Inferior parietal cortex (tissue), 1 donor: ENCODE results near the gene NGB.

Experiments used
- DNase-seq: peaks from one replicate; pipeline ENCODE4 v3.0.0-alpha.2; 2016; ENCODE audit errors: extremely low spot score

Gene NGB

DNA sequence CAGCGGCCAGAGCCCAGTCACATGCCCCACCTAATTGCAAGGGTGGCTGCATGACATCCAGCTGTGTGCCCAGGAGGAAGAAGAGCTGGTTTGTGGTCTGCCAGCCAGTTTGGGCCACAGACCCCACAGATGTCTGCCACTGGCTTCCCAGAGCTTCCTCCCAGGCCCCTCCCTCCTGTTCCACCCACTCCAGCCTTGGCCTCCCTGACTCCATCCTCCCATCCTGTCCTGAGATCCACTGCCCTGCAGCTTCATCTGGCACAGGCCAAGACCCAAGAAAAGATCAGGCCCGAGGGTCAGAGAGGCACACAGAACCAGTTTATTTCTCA lies 5.9 kb downstream of the NGB start:
- no peak for DNase-seq

DNA sequence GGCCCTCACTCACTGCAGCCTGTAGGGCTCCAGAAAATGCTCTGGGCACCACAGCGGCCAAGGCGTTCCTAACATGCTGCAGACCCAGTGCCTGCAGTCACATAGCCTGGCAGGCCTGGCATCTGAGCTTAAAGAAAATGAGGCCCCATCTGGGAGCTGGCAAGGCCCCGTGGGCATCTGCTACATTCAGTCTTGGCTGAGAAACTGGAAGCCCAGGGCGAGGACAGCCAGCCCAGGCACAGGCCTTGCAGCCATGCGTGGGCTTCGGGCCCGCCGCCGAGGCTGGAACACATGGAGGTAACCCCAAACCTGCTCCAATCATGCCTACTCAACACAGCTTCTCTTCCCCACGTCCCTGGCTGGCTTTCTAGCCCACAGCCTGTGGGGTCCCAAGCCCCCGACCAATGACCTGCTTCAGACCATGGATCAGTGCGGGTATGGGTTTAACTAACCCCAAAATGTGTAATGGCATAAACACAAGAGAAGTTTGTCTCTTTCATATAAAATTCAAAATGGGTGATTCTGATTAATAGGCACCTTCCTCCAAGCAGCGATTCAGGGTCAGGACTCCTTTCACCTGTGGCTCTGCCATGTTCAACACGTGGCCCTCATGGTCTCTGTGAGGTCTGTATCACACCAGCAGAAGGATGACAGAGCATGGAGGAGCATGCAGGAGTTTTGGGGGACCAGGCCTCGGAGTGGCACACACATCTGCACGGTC lies 6.4 kb downstream of the NGB start:
- DNase-seq, result no peak

DNA sequence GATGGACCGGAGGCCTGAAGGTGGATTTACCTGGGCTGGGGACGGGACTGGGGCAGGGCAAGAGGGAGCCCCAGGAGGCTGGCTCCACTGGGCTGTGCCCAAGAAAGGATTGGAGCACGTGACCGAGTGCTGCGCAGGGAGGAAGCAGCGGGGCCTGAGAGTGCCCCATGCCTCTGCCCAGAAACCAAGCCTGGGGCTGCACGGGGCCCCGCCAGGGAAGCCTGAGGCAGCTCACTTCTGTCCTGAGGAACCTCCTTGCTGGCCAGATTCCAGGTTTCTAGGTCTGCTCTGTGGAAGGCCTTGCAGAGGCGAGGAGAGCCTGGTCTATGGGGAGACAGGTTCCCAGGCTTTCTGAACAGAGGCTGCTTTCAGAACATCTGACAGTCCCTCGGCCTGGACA lies 10.4 kb downstream of the NGB start:
- no peak for DNase-seq

DNA sequence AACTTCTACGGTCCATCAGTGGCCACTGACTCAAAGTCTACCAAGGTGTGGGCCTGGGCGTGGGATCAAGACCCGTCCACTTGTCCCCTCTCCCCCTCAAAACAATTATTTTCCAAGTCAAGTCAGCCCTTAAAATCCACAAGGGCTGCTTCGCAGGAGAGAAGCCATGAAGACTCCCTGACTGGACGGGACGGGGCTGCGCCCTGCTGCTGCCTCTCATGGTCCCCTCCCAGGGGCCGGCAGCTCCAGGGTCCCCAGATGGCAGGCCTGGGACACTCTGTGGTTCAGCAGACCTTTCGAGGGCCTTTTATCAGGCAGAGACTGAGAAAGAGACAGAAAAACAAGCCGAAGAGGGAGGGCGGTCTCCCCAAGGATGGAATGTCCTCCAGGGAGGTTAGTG lies 10.8 kb downstream of the NGB start:
- DNase-seq, result no peak

DNA sequence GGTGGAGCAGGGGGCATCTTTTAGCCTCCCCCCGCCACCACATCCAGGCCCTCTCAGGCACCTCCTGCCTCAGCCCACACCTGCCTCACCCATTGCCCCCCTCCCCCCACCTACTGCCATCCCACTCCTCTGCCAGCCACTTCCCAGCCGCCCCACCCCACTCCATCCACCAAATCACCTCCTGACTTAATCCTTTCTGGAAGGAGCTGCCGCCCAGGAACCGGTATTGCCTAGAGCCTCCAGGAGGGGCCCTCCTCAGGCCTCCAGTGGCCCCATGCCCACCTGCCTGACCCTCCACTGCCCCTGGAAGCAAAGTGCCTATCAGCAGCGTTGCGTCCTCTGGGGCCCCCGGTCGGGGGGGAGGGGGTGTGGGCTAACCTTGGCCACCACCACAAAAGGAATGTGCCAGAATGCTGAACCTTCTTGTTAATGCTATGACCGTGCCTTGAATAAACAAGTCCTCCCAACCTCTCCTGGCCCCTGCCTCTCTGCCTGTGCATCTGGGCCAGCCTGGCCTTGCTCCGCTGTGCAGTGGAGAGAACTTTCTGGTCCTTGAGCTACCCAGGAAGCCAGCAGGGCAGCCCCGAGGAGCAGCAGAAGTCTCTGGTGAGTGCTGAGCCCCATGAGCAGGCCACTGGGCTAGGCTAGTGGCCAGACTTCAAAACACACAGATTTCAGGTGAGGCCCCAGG lies 11.8 kb downstream of the NGB start:
- no peak for DNase-seq

DNA sequence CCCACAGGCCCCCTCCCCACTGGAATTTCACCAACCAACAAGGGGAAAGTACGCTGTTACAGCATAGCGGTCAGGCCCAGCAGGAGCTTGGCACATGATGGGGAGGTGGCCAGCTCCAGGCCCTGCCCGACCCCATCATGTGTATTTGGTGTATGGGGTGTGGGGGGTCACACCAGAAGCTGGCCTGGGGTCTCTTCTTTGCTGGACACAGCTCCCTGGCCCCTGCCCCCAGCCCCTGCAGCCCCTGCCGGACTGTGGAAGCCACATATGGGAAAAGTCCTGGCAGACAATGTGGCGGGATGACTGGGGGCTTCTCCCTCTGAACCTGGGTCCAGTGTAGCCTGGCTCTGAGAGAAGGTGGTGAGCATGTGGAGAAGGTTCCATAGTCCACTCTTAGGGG lies 12.4 kb downstream of the NGB start:
- DNase-seq, result no peak

DNA sequence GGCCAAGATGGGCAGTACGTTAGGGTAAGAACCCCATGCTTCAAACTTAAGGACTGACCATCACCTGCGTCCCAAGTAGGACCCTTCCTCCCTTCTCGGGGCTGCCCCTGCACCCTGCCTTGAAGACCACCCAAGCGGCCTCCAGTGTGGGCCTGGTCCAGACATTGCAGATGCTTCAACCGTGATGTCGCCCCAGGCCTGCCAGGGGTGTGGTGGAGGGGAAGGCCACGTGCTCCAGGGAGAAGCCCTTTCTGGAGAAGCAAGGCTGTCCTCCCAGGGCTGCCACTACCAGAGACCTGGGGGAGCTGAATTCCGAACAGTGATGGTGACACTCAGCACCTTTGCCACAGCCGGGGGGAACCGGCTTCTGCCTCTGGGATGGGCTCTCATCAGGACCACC lies 13.3 kb downstream of the NGB start:
- DNase-seq, result no peak

DNA sequence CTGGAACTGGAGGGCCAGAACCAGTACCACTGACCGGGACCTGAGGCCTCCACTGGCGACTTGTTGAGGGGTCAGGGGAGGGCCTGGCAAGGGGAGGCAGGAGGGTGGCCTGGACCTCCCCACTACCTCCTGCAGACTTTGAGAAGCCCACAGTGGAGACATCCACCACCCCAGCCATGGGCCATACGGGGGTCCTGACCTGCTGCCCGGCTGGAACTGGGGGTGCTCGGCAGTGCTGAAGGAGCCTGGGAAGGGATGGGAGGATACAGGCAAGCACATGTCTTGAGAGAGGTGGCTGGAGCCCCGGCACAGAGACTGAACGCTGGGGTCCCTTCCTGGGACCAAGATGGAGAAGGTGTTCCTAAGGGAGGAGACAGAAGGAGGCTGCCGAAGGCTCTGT lies 14.3 kb downstream of the NGB start:
- no peak for DNase-seq

DNA sequence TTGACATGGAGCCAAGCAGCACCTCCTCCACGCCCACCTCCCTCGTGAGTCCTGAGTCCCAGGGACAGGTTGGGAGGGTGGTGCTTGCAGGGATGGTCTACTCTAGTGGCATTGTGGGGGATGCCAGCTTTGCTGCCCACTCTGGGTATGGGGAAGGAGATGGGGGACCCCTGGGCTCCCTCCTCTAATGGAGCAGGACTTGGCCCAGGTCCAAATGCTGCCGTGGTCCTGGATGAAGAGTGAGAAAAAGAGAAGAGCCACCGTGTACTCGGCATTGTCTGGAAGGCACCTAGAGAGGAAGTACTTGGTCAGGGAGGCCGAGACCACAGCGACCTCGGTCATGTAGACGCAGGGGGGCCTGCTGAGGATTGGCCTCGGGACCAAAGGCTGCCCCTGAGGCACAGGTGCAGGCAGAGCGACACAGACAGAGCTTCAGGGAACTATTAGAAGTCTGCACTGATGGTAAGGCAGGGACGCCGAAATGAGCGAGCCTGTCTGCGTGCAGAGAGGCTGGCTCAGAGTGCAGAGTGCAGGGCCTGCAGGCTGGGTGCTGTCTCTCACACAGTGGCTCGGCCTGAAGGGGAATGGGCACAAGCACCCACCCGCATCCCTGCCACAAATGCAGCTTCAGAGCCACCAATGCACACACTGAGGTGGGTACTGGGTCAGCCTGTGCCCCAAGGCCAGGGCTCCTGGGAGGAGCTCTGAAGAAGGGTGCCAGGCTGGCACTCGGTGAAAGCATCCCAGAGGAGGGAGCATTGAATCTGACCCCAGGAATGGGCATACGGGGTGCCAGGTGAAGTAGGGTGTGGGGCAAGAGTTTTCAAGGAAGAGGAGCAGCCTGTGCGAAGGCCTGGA lies 17.4 kb downstream of the NGB start:
- no peak for DNase-seq

DNA sequence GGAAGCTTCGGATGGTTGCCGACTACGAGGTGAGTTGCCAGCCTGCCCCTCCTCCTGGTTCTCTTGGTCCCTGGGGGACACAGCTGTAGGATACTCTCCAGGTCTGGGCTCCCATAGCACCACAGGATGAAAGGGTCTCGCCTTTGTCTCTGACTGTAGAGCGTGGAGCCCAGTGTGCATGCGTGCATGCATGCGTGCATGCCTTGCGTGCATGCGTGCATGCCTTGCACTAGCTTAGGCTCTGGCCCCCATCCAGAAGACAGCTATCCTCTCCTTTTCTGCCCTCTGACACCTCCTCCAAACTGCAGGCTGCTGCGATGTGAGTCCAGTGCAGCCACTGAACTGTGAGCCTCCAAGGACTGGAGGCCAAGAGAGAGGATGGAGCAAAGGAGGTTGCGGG lies 19.1 kb downstream of the NGB start:
- DNase-seq, result no peak

DNA sequence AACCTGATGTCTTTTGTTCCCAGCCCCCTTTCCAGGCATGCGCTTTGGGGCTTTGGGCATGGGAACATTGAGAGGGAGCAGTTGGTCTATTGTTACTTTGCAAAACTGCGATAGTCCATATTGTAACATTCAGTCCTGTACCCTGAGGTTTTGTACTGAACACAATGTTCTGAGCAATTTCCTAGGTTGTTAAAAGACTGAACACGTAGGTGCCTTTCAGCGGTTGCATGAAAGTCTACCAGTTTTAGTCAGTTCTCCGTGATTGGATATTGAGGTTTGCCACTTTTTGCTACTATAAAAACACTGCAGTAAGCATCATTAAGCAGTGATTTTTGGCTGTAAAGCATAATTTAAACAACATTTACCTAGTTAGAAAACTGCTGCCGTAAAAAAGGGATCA lies 20.1 kb downstream of the NGB start:
- DNase-seq, result no peak

DNA sequence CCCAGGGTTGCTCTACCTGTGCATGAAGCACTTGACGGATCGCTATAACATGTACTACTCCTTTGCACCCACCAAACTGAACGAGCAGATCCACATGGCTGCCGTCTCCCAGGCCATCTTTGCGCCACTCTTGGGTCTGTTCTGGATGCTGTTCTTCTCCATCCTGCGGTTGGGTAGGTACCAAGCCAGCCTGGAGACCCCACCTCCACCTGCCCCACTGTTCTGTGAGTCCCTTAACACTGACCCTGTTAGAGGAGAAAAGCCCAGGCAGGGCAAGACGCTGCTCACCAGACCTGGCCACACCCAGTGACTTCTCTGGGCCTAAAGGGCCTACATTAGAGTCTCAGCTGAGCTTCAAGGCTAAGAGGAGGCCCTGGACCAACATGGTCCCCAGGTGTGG lies 21.7 kb downstream of the NGB start:
- no peak for DNase-seq

DNA sequence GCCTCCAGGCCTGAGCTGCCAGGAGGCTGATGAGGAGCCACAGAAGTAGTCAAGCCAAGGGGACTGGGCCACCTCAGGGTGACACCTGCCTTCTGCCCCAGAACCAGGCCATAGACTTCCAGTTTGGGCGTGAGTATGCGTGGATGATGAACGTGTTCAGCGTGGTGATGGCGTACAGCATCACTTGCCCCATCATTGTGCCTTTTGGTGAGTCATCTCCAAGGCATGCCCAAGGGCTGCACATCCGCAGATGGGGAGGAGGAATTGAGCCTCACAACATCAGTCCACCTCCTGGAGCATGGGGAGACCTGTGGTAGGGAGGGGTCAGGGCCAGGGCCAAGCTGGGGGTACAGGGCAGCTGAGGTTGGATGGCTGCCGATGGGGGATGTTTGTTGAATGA lies 22.3 kb downstream of the NGB start:
- DNase-seq, result no peak

DNA sequence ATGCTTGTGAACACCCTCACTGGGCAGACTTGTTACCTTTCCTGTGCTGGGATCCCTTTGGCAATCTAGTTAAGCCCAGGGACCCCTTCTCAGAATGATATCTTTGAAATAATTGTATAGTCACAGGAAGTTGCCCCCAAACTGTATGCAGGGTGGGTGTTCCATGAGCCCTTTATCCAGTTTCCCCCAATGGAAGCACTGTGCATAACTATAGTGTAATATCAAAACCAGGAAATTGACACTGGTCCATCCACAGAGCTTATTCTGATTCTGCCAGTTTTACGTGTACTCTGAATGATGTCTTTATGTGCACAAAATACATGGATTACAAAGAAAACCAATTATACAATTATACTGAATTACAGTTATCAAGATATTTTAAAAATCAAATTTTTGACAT lies 24.2 kb downstream of the NGB start:
- no peak for DNase-seq

DNA sequence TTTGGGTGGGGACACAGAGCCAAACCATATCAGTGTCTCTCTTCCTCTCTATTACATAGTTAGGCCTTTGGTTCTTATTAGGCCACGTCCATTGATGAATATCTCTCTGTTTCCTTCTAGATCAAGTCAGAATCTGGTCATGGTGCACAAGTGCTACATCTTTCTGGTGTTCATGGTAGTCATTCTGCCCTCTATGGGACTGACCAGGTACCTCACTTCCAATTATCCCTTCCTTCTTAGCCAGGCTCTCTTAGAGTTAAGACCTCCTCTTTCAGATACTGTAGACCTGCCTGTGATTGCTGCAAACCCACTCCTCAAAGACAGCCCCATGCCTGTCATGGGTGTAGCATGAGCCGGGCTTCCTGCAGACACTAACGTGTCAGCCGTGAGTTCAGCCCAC lies 25.2 kb downstream of the NGB start:
- no peak for DNase-seq

DNA sequence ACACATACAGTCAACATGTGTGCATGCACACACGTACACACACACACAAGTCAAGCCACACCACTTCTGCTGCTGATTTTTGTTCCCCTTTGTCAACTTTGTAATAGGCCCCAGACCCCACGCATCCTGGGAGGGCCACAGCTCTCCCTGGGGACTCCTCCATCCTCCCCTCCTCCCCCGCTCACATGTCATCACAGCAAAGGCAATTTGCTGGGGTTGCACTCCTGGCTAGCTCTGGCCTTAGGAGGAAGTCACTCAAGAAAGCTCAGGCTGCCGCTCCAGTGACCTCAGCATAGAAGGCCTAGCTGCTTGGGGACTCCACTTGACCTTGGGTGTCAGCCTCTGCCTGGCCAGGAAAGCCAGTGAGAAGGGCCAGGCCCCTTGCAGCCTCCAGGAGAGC lies 27.2 kb downstream of the NGB start:
- DNase-seq, result no peak

DNA sequence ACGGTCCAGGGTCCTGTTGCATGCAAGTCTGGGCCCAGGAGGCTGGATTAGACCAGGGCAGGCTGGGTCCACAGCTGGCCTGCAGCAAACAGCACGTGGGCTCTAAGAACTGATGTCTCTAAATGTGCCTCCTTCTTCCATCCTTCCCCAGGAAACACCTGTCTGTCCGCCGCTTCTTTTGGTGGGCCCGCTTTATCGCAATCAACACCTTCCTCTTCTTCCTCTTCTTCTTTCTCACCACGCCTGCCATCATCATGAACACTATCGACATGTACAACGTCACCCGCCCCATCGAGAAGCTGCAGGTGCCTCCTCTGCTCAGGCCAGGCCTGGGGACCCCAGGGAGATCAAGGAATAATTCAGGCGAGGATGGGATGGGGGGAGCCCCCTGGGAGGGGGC lies 28.3 kb downstream of the NGB start:
- DNase-seq, result no peak

DNA sequence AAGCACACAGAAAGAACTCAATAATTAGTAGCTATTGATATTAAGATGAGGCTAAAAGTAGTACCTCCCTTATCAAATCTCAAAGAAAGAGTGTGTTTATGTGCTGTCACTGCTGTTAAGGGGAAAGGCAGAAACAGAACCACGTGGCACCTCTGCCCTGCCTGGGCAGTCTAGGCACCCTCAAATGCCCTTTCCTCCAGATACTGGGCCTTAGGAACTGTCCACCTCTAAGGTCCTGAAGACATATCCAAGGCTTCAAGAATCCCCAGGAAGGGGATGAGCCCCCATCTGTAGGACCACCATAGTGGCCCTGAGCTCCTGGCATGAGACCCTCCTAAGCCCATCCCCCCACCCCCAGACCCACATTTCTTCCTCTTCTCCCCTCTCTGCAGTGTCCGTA lies 29.1 kb downstream of the NGB start:
- no peak for DNase-seq

DNA sequence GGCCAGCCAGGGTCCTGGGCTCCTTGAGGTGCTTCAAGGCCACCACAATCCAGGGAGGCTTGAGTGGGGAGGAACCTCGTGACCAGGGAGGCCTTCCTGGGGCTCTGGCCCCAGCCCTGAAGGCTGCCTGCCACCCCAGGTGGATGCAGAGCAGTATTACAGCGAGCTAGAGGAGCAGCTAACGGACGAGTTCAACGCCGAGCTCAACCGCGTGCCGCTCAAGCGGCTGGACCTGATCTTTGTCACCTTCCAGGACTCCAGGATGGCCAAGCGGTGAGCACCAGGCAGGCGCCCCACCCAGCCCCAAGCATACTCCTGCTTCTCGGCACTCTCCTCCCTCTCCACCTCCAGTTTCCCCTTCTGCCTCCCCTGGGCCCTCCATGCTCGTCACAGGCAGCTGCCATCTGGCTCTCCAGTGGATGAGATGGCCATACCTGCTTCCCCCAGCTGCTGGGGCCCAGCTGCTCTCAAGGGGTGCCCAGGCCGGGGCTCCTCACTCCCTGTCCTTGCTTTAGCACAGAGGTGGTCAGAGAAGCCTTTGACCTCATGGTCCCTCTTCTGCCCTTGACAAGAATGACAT lies 30.6 kb downstream of the NGB start:
- DNase-seq, result no peak

DNA sequence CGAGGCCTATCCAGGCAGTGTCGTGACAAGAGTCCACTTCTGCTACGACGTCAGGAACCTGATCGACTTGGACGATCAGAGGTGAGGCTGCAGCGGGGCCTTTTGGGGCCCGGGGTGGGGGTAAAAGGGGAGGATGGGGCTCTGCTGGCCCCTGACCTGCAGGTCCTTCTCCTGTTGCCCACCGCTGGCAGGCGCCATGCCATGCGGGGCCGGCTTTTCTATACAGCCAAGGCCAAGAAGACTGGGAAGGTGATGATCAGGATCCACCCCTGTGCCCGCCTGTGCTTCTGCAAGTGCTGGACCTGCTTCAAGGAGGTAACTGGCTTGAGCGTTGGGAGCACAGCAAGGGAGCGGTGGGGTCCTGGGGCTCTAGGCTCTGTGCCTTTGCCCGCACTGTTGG lies 31.6 kb downstream of the NGB start:
- DNase-seq, result no peak

DNA sequence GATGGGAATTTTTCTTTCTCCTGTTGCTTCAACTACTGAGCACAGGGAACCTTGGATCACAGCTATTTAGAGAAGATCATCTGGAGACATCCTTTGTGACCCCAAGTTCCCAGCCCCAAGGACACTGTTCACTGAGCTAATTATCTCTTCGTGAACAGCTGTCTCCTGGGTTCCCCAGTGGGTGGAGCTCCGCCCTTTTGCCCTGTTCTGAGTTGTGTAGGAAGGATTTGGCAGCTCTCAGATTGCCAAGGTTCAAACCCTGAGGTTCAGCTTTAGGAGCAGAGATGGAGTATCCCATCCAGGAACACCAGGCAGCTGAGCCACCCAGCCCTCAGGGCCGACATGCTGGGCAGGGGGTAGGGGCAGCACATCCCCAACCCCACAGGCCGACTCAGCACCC lies 32.0 kb downstream of the NGB start:
- DNase-seq, result no peak

DNA sequence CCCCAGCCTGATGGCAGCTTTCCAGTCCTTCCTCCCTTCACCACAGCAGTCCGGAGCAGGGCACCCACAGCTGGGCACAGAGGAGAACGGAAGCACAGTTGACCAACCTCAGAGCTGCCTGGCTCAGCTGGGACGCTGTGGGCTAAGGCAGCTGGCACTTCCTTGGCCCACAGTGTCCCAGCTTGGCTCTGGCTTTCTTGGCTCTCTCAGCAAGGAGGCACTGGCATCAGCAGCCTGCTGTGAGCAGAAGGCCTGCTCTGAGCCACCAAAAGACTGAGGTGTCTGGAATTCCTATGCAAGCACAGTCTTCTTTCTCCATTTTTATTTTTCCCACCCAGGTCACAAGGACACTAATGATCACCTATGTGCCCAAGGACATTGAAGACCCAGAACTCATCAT lies 32.6 kb downstream of the NGB start:
- DNase-seq, result no peak

DNA sequence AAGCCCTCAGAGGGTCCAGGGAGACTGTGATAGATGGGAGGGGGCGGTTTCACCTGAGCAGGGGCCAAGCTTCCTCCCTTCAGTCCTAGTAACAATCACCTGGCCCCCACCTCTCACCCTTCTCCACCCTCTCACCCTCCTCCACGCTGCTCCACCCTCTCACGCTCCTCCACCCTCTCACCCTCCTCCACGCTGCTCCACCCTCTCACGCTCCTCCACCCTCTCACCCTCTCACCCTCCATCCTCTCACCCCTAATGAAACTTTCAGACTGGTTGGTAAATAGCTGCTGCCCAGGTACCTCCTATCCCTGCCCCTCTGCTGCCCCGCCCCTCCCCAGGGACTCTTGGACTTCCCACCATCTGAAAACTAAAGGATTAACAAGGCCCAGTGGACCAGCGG lies 34.2 kb downstream of the NGB start:
- no peak for DNase-seq
